MM.1S (cell line): Measurements from ENCODE around the gene FGD6.

Source experiments
- DNase-seq: peaks from one replicate; pipeline ENCODE4 v3.0.0-alpha.2; 2015
- H2AFZ ChIP-seq: fragments of 300-600 bp; sonication (generic); 2 replicates; pipeline ENCODE4 v1.6.0; 2016; ENCODE audit warnings: antibody characterized with exemption, low read length
- H3F3A ChIP-seq: fragments of 300-600 bp; sonication (generic); 2 replicates; pipeline ENCODE4 v1.6.1; 2016; ENCODE audit warnings: mild to moderate bottlenecking, antibody characterized with exemption, low read length, moderate library complexity, mixed read lengths; ENCODE audit not compliant: insufficient read depth
- H3K27ac ChIP-seq: fragments of 300-600 bp; sonication (generic); 2 replicates; pipeline ENCODE4 v1.5.1; 2016; ENCODE audit warnings: mild to moderate bottlenecking, low read length
- H3K27me3 ChIP-seq: fragments of 300-600 bp; sonication (generic); replicated peaks from 2 replicates; pipeline ENCODE4 v1.6.0; 2016; ENCODE audit warnings: low read length; ENCODE audit not compliant: insufficient read depth
- H3K36me3 ChIP-seq: fragments of 300-600 bp; sonication (generic); replicated peaks from 2 replicates; pipeline ENCODE4 v1.6.1; 2016; ENCODE audit warnings: mild to moderate bottlenecking, low read length, mixed read lengths; ENCODE audit not compliant: insufficient read depth
- H3K4me1 ChIP-seq: fragments of 300-600 bp; sonication (generic); 2 replicates; pipeline ENCODE4 v1.6.1; 2016; ENCODE audit warnings: low read length, mixed read lengths
- H3K4me2 ChIP-seq: fragments of 300-600 bp; sonication (generic); 2 replicates; pipeline ENCODE4 v1.6.0; 2016; ENCODE audit warnings: low read depth, low read length
- H3K4me3 ChIP-seq: fragments of 300-600 bp; sonication (generic); 2 replicates; pipeline ENCODE4 v1.5.1; 2016; ENCODE audit warnings: low read length, mixed read lengths
- H3K79me2 ChIP-seq: fragments of 300-600 bp; sonication (generic); 2 replicates; pipeline ENCODE4 v1.6.1; 2016; ENCODE audit warnings: mixed run types, low read length, mixed read lengths
- H3K9ac ChIP-seq: fragments of 300-600 bp; sonication (generic); 2 replicates; pipeline ENCODE4 v1.6.1; 2016; ENCODE audit warnings: low read length, mixed read lengths
- H3K9me2 ChIP-seq: fragments of 300-600 bp; sonication (generic); replicated peaks from 2 replicates; pipeline ENCODE4 v1.6.1; 2016; ENCODE audit warnings: mild to moderate bottlenecking, low read length, mixed read lengths; ENCODE audit not compliant: insufficient read depth
- H3K9me3 ChIP-seq: fragments of 300-600 bp; sonication (generic); replicated peaks from 2 replicates; pipeline ENCODE4 v1.6.1; 2016; ENCODE audit warnings: mild to moderate bottlenecking, low read length, mixed read lengths; ENCODE audit not compliant: insufficient read depth
- H4K20me1 ChIP-seq: fragments of 300-600 bp; sonication (generic); 2 replicates; pipeline ENCODE4 v1.6.1; 2016; ENCODE audit warnings: mild to moderate bottlenecking, low read length, moderate library complexity, mixed read lengths; ENCODE audit not compliant: insufficient read depth
- EZH2 ChIP-seq: fragments of 300-600 bp; sonication (generic); optimal IDR thresholded peaks from 2 replicates; pipeline ENCODE3; 2017; ENCODE audit warnings: low read depth, mild to moderate bottlenecking, antibody characterized with exemption, low read length, mixed read lengths
- EZH2phosphoT487 ChIP-seq: fragments of 300-600 bp; sonication (generic); IDR thresholded peaks from 2 replicates; pipeline ENCODE4 v1.6.1; 2018; ENCODE audit warnings: antibody characterized with exemption, low read length
- TF ChIP-seq, protein P1 (sequence below): fragments of 300-600 bp; sonication (generic); IDR thresholded peaks from 2 replicates; pipeline ENCODE4 v1.5.1; 2016; ENCODE audit warnings: antibody characterized with exemption, low read length, mixed read lengths

FGD6 gene

GRCh38 chr12:95258803-95259202, 41.5 kb upstream of the FGD6 start:
- no peaks in the 10 kb centered on the region for H4K20me1 ChIP-seq
- no peaks in the 10 kb centered on the region for H3K9me3 ChIP-seq
- H3K27ac ChIP-seq, result no peak overlapping the region
- 0 out of 2 replicates have a peak, but pooled peaks cover 3% of the 10 kb centered on the region for H3K36me3 ChIP-seq
- H3K9me2 ChIP-seq, result no peaks in the 10 kb centered on the region
- no peaks in the 10 kb centered on the region for H3K4me1 ChIP-seq
- no peak overlapping the region for H3K4me2 ChIP-seq
- no peak overlapping the region for H3K9ac ChIP-seq
- H2AFZ ChIP-seq, result no peak overlapping the region
- TF ChIP-seq, protein P1, sequence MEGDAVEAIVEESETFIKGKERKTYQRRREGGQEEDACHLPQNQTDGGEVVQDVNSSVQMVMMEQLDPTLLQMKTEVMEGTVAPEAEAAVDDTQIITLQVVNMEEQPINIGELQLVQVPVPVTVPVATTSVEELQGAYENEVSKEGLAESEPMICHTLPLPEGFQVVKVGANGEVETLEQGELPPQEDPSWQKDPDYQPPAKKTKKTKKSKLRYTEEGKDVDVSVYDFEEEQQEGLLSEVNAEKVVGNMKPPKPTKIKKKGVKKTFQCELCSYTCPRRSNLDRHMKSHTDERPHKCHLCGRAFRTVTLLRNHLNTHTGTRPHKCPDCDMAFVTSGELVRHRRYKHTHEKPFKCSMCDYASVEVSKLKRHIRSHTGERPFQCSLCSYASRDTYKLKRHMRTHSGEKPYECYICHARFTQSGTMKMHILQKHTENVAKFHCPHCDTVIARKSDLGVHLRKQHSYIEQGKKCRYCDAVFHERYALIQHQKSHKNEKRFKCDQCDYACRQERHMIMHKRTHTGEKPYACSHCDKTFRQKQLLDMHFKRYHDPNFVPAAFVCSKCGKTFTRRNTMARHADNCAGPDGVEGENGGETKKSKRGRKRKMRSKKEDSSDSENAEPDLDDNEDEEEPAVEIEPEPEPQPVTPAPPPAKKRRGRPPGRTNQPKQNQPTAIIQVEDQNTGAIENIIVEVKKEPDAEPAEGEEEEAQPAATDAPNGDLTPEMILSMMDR, result no peak
- TF ChIP-seq EZH2, result no peak
- TF ChIP-seq EZH2phosphoT487, result no peak
- H3K79me2 ChIP-seq, result no peaks in the 10 kb centered on the region
- DNase-seq, result no peak
- H3K4me3 ChIP-seq, result no peak overlapping the region
- no peaks in the 10 kb centered on the region for H3K27me3 ChIP-seq
- no peaks in the 10 kb centered on the region for H3F3A ChIP-seq

DNA sequence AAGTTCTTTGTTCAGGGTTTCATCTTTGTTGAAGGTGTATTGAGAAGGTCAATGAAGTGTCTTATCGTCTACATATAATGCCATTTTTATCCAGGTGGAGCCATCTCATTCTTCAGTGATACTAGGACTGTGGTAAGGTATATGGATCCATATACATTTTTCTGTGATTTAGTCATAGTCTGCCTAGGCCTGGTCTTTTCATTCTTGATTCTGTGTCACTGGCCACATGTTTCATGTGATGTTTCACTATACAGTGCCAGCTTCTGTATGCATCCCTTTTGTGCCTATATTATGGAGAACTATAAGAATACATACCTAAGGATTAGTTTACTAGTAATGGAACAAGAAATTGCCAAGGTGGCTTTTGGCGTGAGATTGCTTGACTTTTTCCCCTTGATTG, 40.9 kb upstream of the FGD6 start:
- no peak overlapping the region for H3K4me3 ChIP-seq
- H3K36me3 ChIP-seq, result peaks cover 3% of the 10 kb centered on the region; the same call in 1 of the 2 replicates
- no peaks in the 10 kb centered on the region for H3K4me1 ChIP-seq
- no peaks in the 10 kb centered on the region for H3F3A ChIP-seq
- H3K79me2 ChIP-seq, result 0 out of 2 replicates have a peak, but pooled peaks cover 2% of the 10 kb centered on the region
- no peak overlapping the region for H3K27ac ChIP-seq
- H4K20me1 ChIP-seq, result no peaks in the 10 kb centered on the region
- no peaks in the 10 kb centered on the region for H3K27me3 ChIP-seq
- H3K9ac ChIP-seq, result no peak overlapping the region
- H3K9me2 ChIP-seq, result no peaks in the 10 kb centered on the region
- H2AFZ ChIP-seq, result no peak overlapping the region
- H3K4me2 ChIP-seq, result no peak overlapping the region
- H3K9me3 ChIP-seq, result no peaks in the 10 kb centered on the region
- TF ChIP-seq EZH2phosphoT487, result no peak
- TF ChIP-seq, protein P1, result no peak
- no peak for TF ChIP-seq EZH2
- DNase-seq, result no peak

DNA sequence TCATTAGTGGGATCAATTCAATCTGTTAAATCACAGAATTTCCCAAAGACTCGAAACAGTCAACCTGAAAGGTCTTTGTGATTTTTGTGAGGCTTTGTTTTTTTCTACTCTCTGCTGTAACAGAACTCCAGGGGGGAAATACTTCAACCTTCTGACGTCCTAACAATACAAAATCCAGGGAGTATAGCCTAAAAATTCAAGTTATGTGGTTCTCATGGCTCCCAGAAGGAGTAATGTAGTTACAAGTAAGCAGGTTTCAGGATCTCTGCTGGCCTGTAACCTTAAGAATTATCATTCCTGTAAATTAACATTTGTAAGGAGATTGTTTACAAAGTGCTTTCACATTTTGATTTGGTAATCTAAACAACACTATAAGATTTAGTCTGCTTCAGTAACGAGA, 40.3 kb upstream of the FGD6 start:
- Histone ChIP-seq H3K9ac (no peak overlapping the region), H3K27me3 (no peaks in the 10 kb centered on the region), H3K36me3 (peaks cover 3% of the 10 kb centered on the region; the same call in 1 of the 2 replicates)

More for the DNA sequence above, 40.3 kb upstream of the FGD6 start:
- Histone ChIP-seq H4K20me1 (no peaks in the 10 kb centered on the region), H3K4me3 (no peak overlapping the region), H2AFZ (no peak overlapping the region), H3K4me1 (no peaks in the 10 kb centered on the region), H3K9me3 (no peaks in the 10 kb centered on the region), H3F3A (no peaks in the 10 kb centered on the region), H3K4me2 (no peak overlapping the region), H3K79me2 (0 out of 2 replicates have a peak, but pooled peaks cover 4% of the 10 kb centered on the region), H3K9me2 (no peaks in the 10 kb centered on the region), H3K27ac (no peak overlapping the region)
- TF ChIP-seq EZH2phosphoT487, result no peak
- TF ChIP-seq, protein P1, result no peak
- no peak for TF ChIP-seq EZH2
- DNase-seq, result no peak
